DOHH2 (cell line): Measurements from ENCODE around the gene MDFIC2.

ENCODE experiments used
- EZH2phosphoT487 ChIP-seq: fragments of 200-600 bp; sonication (generic); IDR thresholded peaks from 2 replicates; pipeline ENCODE4 v1.6.1; 2017; ENCODE audit warnings: borderline replicate concordance, mild to moderate bottlenecking, antibody characterized with exemption, low read length, moderate library complexity, mixed read lengths
- TF ChIP-seq, protein P1 (sequence below): fragments of 200-600 bp; sonication (generic); IDR thresholded peaks from one replicate; pipeline ENCODE4 v1.5.1; 2014; ENCODE audit warnings: antibody characterized with exemption, mild to moderate bottlenecking, low read depth, low read length; ENCODE audit not compliant: poor library complexity, severe bottlenecking

- TF ChIP-seq, protein P1, sequence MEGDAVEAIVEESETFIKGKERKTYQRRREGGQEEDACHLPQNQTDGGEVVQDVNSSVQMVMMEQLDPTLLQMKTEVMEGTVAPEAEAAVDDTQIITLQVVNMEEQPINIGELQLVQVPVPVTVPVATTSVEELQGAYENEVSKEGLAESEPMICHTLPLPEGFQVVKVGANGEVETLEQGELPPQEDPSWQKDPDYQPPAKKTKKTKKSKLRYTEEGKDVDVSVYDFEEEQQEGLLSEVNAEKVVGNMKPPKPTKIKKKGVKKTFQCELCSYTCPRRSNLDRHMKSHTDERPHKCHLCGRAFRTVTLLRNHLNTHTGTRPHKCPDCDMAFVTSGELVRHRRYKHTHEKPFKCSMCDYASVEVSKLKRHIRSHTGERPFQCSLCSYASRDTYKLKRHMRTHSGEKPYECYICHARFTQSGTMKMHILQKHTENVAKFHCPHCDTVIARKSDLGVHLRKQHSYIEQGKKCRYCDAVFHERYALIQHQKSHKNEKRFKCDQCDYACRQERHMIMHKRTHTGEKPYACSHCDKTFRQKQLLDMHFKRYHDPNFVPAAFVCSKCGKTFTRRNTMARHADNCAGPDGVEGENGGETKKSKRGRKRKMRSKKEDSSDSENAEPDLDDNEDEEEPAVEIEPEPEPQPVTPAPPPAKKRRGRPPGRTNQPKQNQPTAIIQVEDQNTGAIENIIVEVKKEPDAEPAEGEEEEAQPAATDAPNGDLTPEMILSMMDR: no peak
- TF ChIP-seq EZH2phosphoT487: no peak
Measured at GRCh38 chr3:70218471-70218870, 94.0 kb downstream of the MDFIC2 start.
